Right hindlimb (tissue), 1 donor: Measurements from ENCODE around the gene SYNGAP1.
"Not testable (repeated sequence)": the region's sequence is repeated elsewhere in the genome, so short reads cannot be mapped to it uniquely, and the experiment has no call there.

ENCODE experiments used
- DNase-seq: peaks from one replicate; pipeline ENCODE4 v3.0.0-alpha.2; 2018

SYNGAP1 gene

GRCh38 chr6:33419580-33420490 is at the start of gene SYNGAP1:
Gene SYNGAP1 (plus strand): TSS chr6:33420065. CDS start chr6:33420265, 200 bp downstream.
- peak; percentile 89 for DNase-seq

GRCh38 chr6:33371901-33372300 is 48.0 kb upstream of the SYNGAP1 start:
- not testable (repeated sequence) for DNase-seq

GRCh38 chr6:33372526-33373123 is 47.2 kb upstream of the SYNGAP1 start:
- no peak for DNase-seq

GRCh38 chr6:33373960-33374910 is 45.6 kb upstream of the SYNGAP1 start:
- DNase-seq, result no peak

- peak; percentile 89 for DNase-seq
These were observed 44.7 kb upstream of the SYNGAP1 start for GRCh38 chr6:33375143-33375671.

GRCh38 chr6:33377171-33377570 is 42.7 kb upstream of the SYNGAP1 start:
- DNase-seq, result no peak

GRCh38 chr6:33379184-33379583 is 40.7 kb upstream of the SYNGAP1 start:
- not testable (repeated sequence) for DNase-seq

- DNase-seq, result no peak
These were observed 39.4 kb upstream of the SYNGAP1 start for GRCh38 chr6:33380272-33380981.

GRCh38 chr6:33383427-33384185 is 36.3 kb upstream of the SYNGAP1 start:
- DNase-seq, result no peak

- DNase-seq, result no peak
These were observed 35.3 kb upstream of the SYNGAP1 start for GRCh38 chr6:33384581-33385020.

GRCh38 chr6:33390173-33390572 is 29.7 kb upstream of the SYNGAP1 start:
- DNase-seq, result no peak

- DNase-seq, result no peak
These were observed 29.0 kb upstream of the SYNGAP1 start for GRCh38 chr6:33390767-33391277.

GRCh38 chr6:33391278-33391921 is 28.5 kb upstream of the SYNGAP1 start, which contains the start of gene KIFC1:
Gene KIFC1 (plus strand): TSS chr6:33391823. CDS start chr6:33391986, 163 bp downstream.
- DNase-seq, result peak; percentile 100

- DNase-seq, result no peak
These were observed 27.8 kb upstream of the SYNGAP1 start for GRCh38 chr6:33391922-33392594.

- no peak for DNase-seq
These were observed 27.3 kb upstream of the SYNGAP1 start for GRCh38 chr6:33392595-33392948.

GRCh38 chr6:33392979-33393378 is 26.9 kb upstream of the SYNGAP1 start:
- DNase-seq, result no peak

GRCh38 chr6:33397541-33397940 is 22.3 kb upstream of the SYNGAP1 start:
- no peak for DNase-seq

GRCh38 chr6:33398601-33399000 is 21.3 kb upstream of the SYNGAP1 start:
- DNase-seq, result not testable (repeated sequence)

- not testable (repeated sequence) for DNase-seq
These were observed 20.0 kb upstream of the SYNGAP1 start for GRCh38 chr6:33399881-33400280.

- DNase-seq, result no peak
These were observed 15.0 kb upstream of the SYNGAP1 start for GRCh38 chr6:33404884-33405283.
